GM19397 (cell line): ENCODE data around the gene MACO1.

Source experiments
- ATAC-seq: cut with Tn5 transposase; IDR thresholded peaks from one replicate; pipeline ENCODE4 v1.9.1; 2021; ENCODE audit warnings: mild to moderate bottlenecking, moderate library complexity; ENCODE audit not compliant: unreplicated experiment

The MACO1 gene

DNA sequence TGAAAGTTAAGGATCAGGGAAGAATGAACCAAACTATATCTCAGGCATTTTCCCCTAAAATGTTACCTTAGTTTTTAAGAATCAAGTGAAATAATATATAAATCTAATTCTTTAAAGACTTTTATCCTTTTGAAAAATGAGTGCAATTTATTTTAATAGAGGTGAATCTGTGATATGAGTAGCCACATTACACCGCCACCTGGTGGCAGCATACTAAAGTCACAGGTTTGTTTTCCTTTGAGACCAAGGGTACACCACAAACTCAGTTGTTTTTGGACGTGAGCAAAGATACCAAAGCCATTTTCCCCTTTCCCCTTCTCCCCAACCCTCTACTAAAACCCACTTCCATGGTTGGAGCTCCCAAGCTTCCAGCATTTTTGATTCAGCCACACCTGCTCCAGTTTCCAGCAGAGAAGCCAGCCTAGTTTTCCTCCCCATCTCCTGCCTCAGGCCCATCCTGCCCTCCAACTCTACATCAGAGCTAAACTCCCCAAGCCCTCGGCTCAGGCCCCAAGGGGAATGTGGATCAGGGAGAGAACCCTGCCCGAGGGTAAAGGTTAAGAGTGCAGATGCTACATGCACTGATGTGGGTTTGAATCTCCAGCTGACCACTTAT is 89.9 kb downstream of the MACO1 start:
- ATAC-seq, result no peak

DNA sequence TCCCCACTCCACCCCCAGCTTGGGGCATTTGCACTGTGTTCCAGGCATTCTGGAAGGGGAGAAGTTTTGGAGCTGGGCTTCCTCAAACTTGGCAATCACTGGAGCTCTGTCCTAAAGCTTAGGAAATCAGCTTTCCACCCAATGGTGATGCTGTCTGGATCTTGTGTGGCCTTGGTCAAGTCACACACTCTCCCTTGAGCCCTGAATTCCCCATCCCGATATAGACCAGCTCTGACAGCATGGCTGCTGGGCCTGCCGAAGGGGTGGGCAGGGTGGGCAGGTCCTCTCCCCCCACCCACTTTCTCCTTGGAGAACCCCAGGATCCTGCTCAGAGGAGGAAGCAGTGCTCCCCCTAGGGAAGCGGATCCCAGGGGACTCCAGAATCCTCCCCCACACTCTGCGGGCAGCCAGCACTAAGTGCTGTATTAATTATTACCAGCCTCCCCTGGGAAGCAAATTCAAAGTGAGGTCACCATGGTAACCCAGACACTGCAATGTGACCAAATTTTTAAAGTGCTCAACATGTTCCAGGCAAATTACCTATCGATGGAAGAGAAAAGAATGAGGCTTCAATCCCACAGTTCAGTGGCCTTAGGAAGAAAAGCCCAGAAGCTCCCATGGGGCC is 91.4 kb downstream of the MACO1 start:
- peak; percentile 62 for ATAC-seq

DNA sequence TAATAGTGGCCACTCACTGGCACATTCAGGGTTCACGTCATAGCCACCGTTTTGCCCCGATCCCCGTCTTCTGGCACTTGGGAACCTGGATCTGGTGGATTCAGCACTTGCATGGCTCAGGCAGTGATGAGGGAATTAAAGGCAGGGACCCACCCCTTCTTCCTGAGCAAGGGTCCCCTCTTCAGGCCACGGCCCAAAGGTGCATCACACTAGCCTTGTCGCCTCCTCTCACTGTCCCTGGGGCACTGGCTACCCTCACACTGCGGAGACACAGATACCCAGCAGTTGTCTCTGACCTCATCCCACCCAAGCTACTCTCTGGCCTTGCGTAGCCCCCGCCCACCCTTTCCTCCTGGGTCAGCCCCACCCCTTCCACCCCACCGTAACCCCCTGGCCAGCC is 92.8 kb downstream of the MACO1 start:
- no peak for ATAC-seq

- ATAC-seq, result no peak
Measured at GRCh38 chr1:25524568-25525360, 94.1 kb downstream of the MACO1 start.

DNA sequence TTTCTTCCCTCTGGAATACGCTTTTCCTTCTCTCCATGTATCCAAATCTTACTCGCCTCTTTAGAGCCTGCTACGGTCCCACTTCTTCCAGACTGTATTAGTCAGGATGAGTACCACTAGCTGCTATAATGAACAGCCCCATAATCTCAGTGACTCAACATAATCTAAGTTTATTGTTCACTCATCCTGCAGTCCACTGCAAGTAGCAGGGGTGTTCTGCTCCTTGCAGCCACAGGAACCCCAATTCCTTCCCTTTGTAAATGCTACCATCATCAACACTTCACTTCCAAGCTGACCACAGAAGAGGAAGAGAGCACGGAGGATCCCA is 94.6 kb downstream of the MACO1 start:
- no peak for ATAC-seq

GRCh38 chr1:25526753-25527152 is 96.1 kb downstream of the MACO1 start:
- no peak for ATAC-seq

- ATAC-seq, result no peak
Measured at GRCh38 chr1:25527226-25527846, 96.6 kb downstream of the MACO1 start.

DNA sequence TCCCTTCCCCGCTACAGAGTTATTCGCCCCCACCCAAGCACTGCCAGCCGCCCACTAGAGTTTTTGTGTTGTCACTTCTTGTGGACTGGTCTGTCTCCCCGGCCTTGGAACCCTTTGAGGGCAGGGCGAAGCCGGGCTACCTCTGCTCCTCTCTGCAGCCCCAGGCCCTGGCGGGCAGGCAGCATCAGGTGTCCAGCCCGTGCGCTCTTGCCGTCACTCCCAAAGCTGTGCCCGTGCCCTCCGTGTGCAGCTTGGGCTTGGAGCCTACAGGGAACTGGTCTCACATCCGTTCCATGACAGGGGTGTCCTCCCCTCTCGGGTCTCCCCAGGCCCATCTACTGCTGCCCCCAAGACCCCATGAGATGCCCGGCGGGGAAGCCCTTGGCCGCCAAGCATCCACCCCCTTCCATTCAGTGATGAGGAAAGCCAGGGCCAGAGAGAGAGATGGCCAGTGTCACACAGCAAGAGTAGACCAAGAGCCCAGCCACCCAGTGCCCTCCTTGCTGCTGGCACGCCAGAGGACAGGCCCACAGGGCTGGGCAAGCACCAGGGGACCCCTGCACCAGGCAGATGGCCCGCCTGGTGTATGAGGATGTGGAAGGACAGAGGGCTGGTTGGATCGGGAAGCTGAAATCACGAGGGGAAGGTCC is 97.4 kb downstream of the MACO1 start:
- no peak for ATAC-seq

GRCh38 chr1:25528881-25529517 is 98.3 kb downstream of the MACO1 start:
- ATAC-seq, result no peak

GRCh38 chr1:25529518-25530185 is 99.0 kb downstream of the MACO1 start:
- ATAC-seq, result no peak

DNA sequence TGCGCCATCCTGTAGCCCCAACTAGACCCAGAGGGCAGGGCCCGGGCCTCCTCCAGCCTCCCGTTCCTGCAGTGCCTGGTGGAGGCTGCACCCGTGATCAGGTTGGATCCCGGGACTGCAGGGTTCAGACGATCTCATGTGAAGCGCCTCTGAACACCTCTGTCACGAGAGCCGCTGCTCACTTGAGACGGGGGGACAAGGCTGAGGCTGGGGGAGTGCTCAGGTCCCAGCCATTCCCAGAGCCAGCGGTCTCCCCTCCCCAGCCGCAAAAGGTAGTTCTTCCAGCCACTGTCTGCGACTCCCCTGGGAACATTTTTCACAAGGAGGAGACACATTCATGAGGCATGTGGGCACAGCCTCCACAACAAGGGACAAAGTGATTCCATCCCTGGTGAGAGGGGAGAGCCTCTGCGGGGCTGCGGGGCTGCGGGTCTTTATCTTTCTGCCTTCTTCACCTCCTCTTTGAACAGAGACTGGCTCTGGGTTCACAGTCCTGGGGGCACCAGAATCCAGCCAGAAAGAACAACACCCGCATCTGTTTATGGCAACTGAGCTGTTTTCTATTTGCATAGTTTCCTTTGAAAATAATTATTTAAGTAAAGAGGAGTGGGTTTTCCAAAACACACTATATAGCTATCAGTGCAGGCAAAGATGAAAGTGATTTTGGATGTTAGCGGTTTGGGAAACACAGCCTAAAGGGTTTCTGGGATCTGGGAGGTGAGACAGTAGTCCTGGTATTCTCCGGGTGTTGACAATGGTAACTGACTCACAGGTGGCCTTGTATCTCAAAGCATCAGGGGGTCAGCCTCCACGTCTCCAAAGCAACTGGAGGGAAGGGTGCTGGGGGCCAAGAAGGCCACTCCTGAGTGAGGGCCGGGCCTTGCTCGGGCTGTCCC is 99.7 kb downstream of the MACO1 start:
- ATAC-seq, result no peak

GRCh38 chr1:25531082-25531461 is 100.4 kb downstream of the MACO1 start:
- ATAC-seq, result no peak

DNA sequence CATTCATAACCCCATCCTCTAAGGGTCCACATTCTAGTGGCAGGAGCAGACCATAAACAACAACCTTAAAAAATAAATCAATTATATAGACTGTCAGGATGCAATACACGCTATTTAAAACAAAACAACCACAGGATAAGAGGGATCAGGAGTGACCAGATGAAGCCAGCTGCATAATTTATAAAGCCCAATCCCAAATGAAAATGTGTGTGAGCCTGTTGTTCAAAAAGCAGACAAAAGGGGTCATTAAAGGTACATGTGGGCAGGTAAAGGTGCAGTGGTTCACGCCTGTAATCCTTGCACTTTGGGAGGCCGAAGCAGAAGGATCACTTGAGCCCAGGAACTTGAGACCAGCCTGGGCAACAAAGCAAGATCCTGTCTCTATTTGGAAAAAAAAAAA is 102.3 kb downstream of the MACO1 start:
- no peak for ATAC-seq

GRCh38 chr1:25533775-25534409 is 103.2 kb downstream of the MACO1 start:
- ATAC-seq, result no peak

GRCh38 chr1:25534410-25534788 is 103.7 kb downstream of the MACO1 start:
- no peak for ATAC-seq

- no peak for ATAC-seq
Measured at GRCh38 chr1:25536124-25536523, 105.4 kb downstream of the MACO1 start.

DNA sequence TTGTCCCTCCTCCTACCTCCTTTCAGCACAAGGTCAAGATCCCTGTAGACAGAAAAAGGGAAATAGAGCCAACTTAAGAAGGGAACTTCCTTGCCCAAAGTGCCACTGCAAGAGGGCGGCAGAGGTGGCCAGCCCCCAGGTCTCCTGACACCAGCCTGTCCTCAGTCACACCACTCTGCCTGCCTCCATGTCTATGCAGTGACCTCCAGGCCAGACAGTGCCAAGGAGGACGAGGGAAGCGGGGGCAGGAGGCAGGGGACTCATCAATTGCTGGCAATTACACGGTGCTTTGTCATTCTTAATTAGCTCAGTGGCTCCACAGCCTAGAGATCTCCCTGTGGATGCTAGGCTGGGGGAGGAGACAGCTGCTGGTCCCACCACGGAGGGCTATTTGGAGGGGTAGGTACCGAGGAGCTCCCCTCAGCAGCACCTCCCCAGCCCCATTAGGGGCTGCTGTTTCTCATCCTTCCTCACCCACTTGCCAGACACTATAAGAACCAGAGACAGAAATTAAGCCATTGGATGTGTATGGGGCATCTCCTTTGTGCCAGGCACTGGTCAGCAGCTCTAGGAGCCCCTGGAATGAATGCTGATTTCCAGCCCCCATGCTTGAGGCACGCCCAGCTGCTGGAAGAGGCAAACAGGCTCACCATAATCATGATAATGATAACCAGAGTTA is 106.6 kb downstream of the MACO1 start:
- ATAC-seq, result no peak

DNA sequence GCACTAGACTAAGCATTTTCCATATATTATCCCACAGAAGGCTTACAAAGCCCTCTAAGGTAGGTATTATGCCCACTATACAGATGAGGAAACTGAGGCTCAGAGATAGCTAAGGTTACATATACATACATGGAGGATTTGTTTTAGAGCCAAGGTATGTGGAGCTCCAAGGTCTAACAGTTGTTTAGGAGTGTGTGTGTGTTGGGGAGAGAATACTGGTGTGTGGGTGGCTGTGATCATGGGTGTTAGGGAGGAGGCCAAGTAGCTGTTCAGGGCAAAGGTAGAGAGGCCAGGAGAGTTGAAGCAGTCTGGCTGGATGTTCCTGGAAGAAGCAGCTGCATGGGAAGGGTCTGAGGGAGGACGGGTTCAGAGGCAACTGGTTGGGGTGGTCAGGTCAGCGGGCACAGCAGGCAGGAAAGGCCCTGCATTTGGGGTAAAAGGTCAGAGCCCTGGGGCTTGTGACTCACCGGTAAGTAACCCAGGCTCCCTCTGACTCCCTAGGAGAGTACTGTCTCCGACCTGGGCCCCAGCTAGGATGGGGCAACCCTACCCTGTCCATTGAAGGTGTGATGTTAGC is 107.6 kb downstream of the MACO1 start:
- ATAC-seq, result no peak
